H1 (cell line): ENCODE data around the gene GLRA2. TPM values are rescaled to one million over a fixed set of nuclear protein-coding genes. Genes with fewer than 3 reads are reported as not detected.

Source experiments
- CTCF ChIA-PET: fragments of 300-600 bp; sonication (Branson Sonifier 250); formaldehyde crosslinking; loops from one replicate; lab custom pipeline; 2021; ENCODE audit not compliant: partially characterized antibody; lab: Charles Lee
- POLR2A ChIA-PET: fragments of 300-600 bp; sonication (Branson Sonifier 250); formaldehyde crosslinking; loops from one replicate; lab custom pipeline; 2021; ENCODE audit warnings: inconsistent platforms; ENCODE audit not compliant: partially characterized antibody; lab: Charles Lee
- DNase-seq, 2 experiments: peaks; one replicate each; pipeline versions ENCODE4 v3.0.0 to v3.0.0-alpha.2; 2010 to 2022; ENCODE audit warnings: low spot score in 2 of 2, low read depth in 1 of 2, mixed read lengths in 1 of 2
- FAIRE-seq: peaks from 2 replicates; lab custom pipeline; 2011; peaks lifted over from hg19 to GRCh38; lab: Jason Lieb, UNC
- H2AFZ ChIP-seq: 2 replicates; pipeline ENCODE4 v1.8.1; 2012; ENCODE audit warnings: low read length, inconsistent platforms
- H2AK5ac ChIP-seq: 2 replicates; pipeline ENCODE4 v1.6.1; 2013; ENCODE audit warnings: low read depth, low read length
- H2BK120ac ChIP-seq: replicated peaks from 2 replicates; pipeline ENCODE3; 2013; ENCODE audit warnings: low read depth, low read length, inconsistent platforms
- H2BK12ac ChIP-seq: 2 replicates; pipeline ENCODE4 v1.6.1; 2013; ENCODE audit warnings: low read depth, low read length
- H2BK15ac ChIP-seq: 2 replicates; pipeline ENCODE4 v1.6.1; 2013; ENCODE audit warnings: low read length
- H2BK20ac ChIP-seq: 2 replicates; pipeline ENCODE4 v1.6.1; 2013; ENCODE audit warnings: low read length
- H2BK5ac ChIP-seq: 2 replicates; pipeline ENCODE4 v1.6.1; 2013; ENCODE audit warnings: low read depth, low read length
- H3K14ac ChIP-seq: 2 replicates; pipeline ENCODE4 v1.6.1; 2013; ENCODE audit warnings: inconsistent platforms; ENCODE audit not compliant: insufficient read length
- H3K18ac ChIP-seq: 2 replicates; pipeline ENCODE4 v1.6.1; 2013; ENCODE audit warnings: low read length; ENCODE audit errors: extremely low read depth
- H3K23ac ChIP-seq: 2 replicates; pipeline ENCODE4 v1.6.1; 2013; ENCODE audit warnings: inconsistent platforms; ENCODE audit not compliant: insufficient read length
- H3K23me2 ChIP-seq: 2 replicates; pipeline ENCODE4 v1.6.1; 2013; ENCODE audit warnings: low read depth, low read length
- H3K27ac ChIP-seq: 2 replicates; pipeline ENCODE4 v1.6.1; 2011; ENCODE audit warnings: low read depth, low read length, inconsistent platforms
- H3K27me3 ChIP-seq, 4 experiments: replicated peaks in 1 of 4; 1 replicate in 1 of 4; 2 replicates in 3 of 4; pipeline versions ENCODE4 v1.6.1 to v1.8.1; 2011 to 2013; ENCODE audit warnings: low read length in 3 of 4, mild to moderate bottlenecking in 3 of 4, inconsistent platforms in 2 of 4, mixed read lengths in 2 of 4, moderate library complexity in 1 of 4; ENCODE audit not compliant: control insufficient read depth in 3 of 4, insufficient read depth in 3 of 4; ENCODE audit errors: extremely low read depth in 1 of 4
- H3K36me3 ChIP-seq, 4 experiments: 2 replicates each; pipeline versions ENCODE4 v1.6.1 to v1.8.1; 2011 to 2013; ENCODE audit warnings: mild to moderate bottlenecking in 4 of 4, low read length in 3 of 4, moderate library complexity in 2 of 4, control low read depth in 1 of 4, inconsistent platforms in 1 of 4; ENCODE audit not compliant: insufficient read depth in 4 of 4, control insufficient read depth in 2 of 4
- H3K4ac ChIP-seq: replicated peaks from 2 replicates; pipeline ENCODE3; 2013; ENCODE audit warnings: low read length, low read depth, mixed read lengths, inconsistent platforms; ENCODE audit not compliant: insufficient read length
- H3K4me1 ChIP-seq, 4 experiments: replicated peaks in 1 of 4; 1 replicate in 1 of 4; 2 replicates in 3 of 4; pipeline versions ENCODE4 v1.6.1 to v1.8.1; 2011 to 2013; ENCODE audit warnings: low read length in 3 of 4, inconsistent platforms in 2 of 4, mixed read lengths in 1 of 4; ENCODE audit not compliant: insufficient read depth in 4 of 4, control insufficient read depth in 3 of 4
- H3K4me2 ChIP-seq, 2 experiments: 2 replicates each; pipeline versions ENCODE4 v1.6.1 to v1.8.1; 2011 to 2013; ENCODE audit warnings: low read depth in 2 of 2, low read length in 2 of 2, control low read depth in 1 of 2, inconsistent platforms in 1 of 2, mild to moderate bottlenecking in 1 of 2; ENCODE audit not compliant: insufficient read depth in 1 of 2
- H3K4me3 ChIP-seq, 4 experiments: fragments of 200-600, 300-600 bp in 1 of 4; sonication (generic), shearing (Covaris generic), sonication (Bioruptor Twin) in 1 of 4; 2 replicates each; pipeline versions ENCODE4 v1.5.1 to v1.8.1; 2011 to 2016; ENCODE audit warnings: low read length in 4 of 4, low read depth in 3 of 4, control low read depth in 2 of 4, inconsistent platforms in 2 of 4, mild to moderate bottlenecking in 2 of 4, mixed read lengths in 1 of 4, moderate library complexity in 1 of 4; ENCODE audit not compliant: insufficient read depth in 2 of 4; ENCODE audit errors: extremely low read depth in 1 of 4
- H3K56ac ChIP-seq: replicated peaks from 2 replicates; pipeline ENCODE3; 2013; ENCODE audit warnings: low read depth, mild to moderate bottlenecking, mixed read lengths, low read length, inconsistent platforms; ENCODE audit not compliant: insufficient read length
- H3K79me1 ChIP-seq: 2 replicates; pipeline ENCODE4 v1.6.1; 2013; ENCODE audit warnings: low read depth, low read length, control low read depth
- H3K79me2 ChIP-seq, 2 experiments: 2 replicates each; pipeline versions ENCODE4 v1.6.1 to v1.8.1; 2012 to 2013; ENCODE audit warnings: low read length in 2 of 2, mild to moderate bottlenecking in 2 of 2, inconsistent platforms in 1 of 2; ENCODE audit not compliant: insufficient read depth in 2 of 2, control insufficient read depth in 1 of 2
- H3K9ac ChIP-seq, 4 experiments: replicated peaks in 1 of 4; 1 replicate in 1 of 4; 2 replicates in 3 of 4; pipeline versions ENCODE4 v1.6.1 to v1.8.1; 2011 to 2013; ENCODE audit warnings: low read depth in 3 of 4, low read length in 3 of 4, control low read depth in 2 of 4, mild to moderate bottlenecking in 2 of 4, moderate library complexity in 2 of 4, inconsistent platforms in 1 of 4; ENCODE audit errors: extremely low read depth in 1 of 4
- H3K9me3 ChIP-seq, 2 experiments: 2 replicates each; pipeline versions ENCODE4 v1.6.1 to v1.8.1; 2012 to 2013; ENCODE audit warnings: mild to moderate bottlenecking in 2 of 2, moderate library complexity in 2 of 2, control low read depth in 1 of 2, inconsistent platforms in 1 of 2, low read depth in 1 of 2, low read length in 1 of 2, mixed read lengths in 1 of 2; ENCODE audit not compliant: insufficient read depth in 2 of 2
- H4K20me1 ChIP-seq, 2 experiments: replicated peaks in 1 of 2; 2 replicates each; pipeline versions ENCODE3 to v1.8.1; 2011 to 2013; ENCODE audit warnings: inconsistent platforms in 2 of 2, low read length in 2 of 2, mild to moderate bottlenecking in 1 of 2; ENCODE audit not compliant: insufficient read depth in 2 of 2, control insufficient read depth in 1 of 2
- H4K5ac ChIP-seq: 2 replicates; pipeline ENCODE4 v1.6.1; 2013; ENCODE audit warnings: low read length, low read depth, mixed read lengths, inconsistent platforms; ENCODE audit not compliant: insufficient read length
- H4K8ac ChIP-seq: 2 replicates; pipeline ENCODE4 v1.8.0; 2013; ENCODE audit warnings: mild to moderate bottlenecking, moderate library complexity, low read length, inconsistent platforms; ENCODE audit not compliant: insufficient read depth; ENCODE audit errors: extremely low read depth
- H4K91ac ChIP-seq: replicated peaks from 2 replicates; pipeline ENCODE3; 2013; ENCODE audit warnings: low read length, mixed read lengths, inconsistent platforms; ENCODE audit not compliant: insufficient read length
- ASH2L ChIP-seq: fragments of 200-600, 300-600 bp; sonication (generic); IDR thresholded peaks from one replicate; pipeline ENCODE4 v1.7.1; 2017; ENCODE audit warnings: low read length
- ATF2 ChIP-seq: IDR thresholded peaks from 2 replicates; pipeline ENCODE4 v1.6.1; 2012; ENCODE audit warnings: low read length, inconsistent platforms
- ATF3 ChIP-seq: IDR thresholded peaks from 2 replicates; pipeline ENCODE4 v1.6.1; 2011; ENCODE audit warnings: low read depth, mild to moderate bottlenecking, low read length; ENCODE audit not compliant: insufficient read depth
- CBX8 ChIP-seq: fragments of 300-800, 300-1000 bp; sonication (generic); IDR thresholded peaks from 2 replicates; pipeline ENCODE4 v1.7.1; 2016; ENCODE audit warnings: low read depth, low read length, borderline replicate concordance
- CREB1 ChIP-seq: IDR thresholded peaks from 2 replicates; pipeline ENCODE4 v1.6.1; 2012; ENCODE audit warnings: inconsistent platforms
- FOSL1 ChIP-seq: IDR thresholded peaks from 2 replicates; pipeline ENCODE4 v1.6.1; 2011; ENCODE audit warnings: mild to moderate bottlenecking, low read depth, low read length, moderate library complexity; ENCODE audit not compliant: insufficient read depth
- HDAC2 ChIP-seq, 2 experiments: fragments of 300-600 bp in 1 of 2; sonication (generic) in 1 of 2; IDR thresholded peaks; 2 replicates each; pipeline ENCODE4 v1.6.1; 2011 to 2012; ENCODE audit warnings: low read depth in 2 of 2, low read length in 2 of 2, mild to moderate bottlenecking in 2 of 2, moderate library complexity in 2 of 2, borderline replicate concordance in 1 of 2, inconsistent platforms in 1 of 2
- KDM5A ChIP-seq: fragments of 200-600 bp; IDR thresholded peaks from 2 replicates; pipeline ENCODE4 v1.7.1; 2012; ENCODE audit warnings: mild to moderate bottlenecking, low read length, inconsistent platforms, mixed read lengths
- POLR2AphosphoS5 ChIP-seq: IDR thresholded peaks from 2 replicates; pipeline ENCODE4 v1.6.1; 2011; ENCODE audit warnings: low read depth, low read length
- RFX5 ChIP-seq: IDR thresholded peaks from 2 replicates; pipeline ENCODE4 v1.6.1; 2011; ENCODE audit warnings: low read depth, low read length, improper control_type of control experiment, borderline replicate concordance
- RXRA ChIP-seq: IDR thresholded peaks from 2 replicates; pipeline ENCODE4 v1.6.1; 2011; ENCODE audit warnings: low read depth, mild to moderate bottlenecking, low read length, moderate library complexity; ENCODE audit not compliant: insufficient read depth
- TBP ChIP-seq: IDR thresholded peaks from 2 replicates; pipeline ENCODE4 v1.6.1; 2011; ENCODE audit warnings: low read depth, low read length, improper control_type of control experiment
- TEAD4 ChIP-seq: IDR thresholded peaks from 2 replicates; pipeline ENCODE4 v1.6.1; 2012; ENCODE audit warnings: low read depth, low read length, inconsistent platforms, mixed read lengths
- WGBS, 2 experiments: shearing (Covaris generic) in 1 of 2; methylation state at CpG; one replicate each; pipeline versions ENCODE4 v1.1.6 to v1.1.7; 2013 to 2015; ENCODE audit warnings: low lambda C conversion rate in 2 of 2, mixed read lengths in 2 of 2, inconsistent platforms in 1 of 2, low coverage in 1 of 2, missing lambda C conversion rate in 1 of 2; ENCODE audit not compliant: insufficient replicate concordance in 2 of 2, insufficient coverage in 1 of 2, insufficient read length in 1 of 2; ENCODE audit errors: extremely low coverage in 1 of 2, missing lambda C conversion rate in 1 of 2; 5-methylcytosine and 5-hydroxymethylcytosine counted together
- polyA plus RNA-seq, 7 experiments: library from polyadenylated mRNA; depleted of rRNA in 3 of 7; stranded (reverse) in 5 of 7; unstranded in 2 of 7; fragments of >200 nt in 5 of 7; fragments of 200-250 nt in 2 of 7; gene quantifications; 1 replicate in 5 of 7; 2 replicates in 1 of 7; 4 replicates in 1 of 7; pipeline versions ENCODE4 v1.2.1 to v1.2.3, GENCODE V29; 2011 to 2013; ENCODE audit warnings: missing spikeins in 2 of 7, mixed read lengths in 2 of 7
- total RNA-seq: library from RNA; stranded (reverse); fragmentation: NEBNext Ultra II Directional; extraction: Animal tissue kit (Norgen Biotek cat#: 25700); gene quantifications from 2 replicates; pipeline ENCODE4 v1.2.1, GENCODE V29; 2021

GLRA2 gene
- total and polyA plus RNA-seq, 2 of the 8 experiments (the other 6 are each of a cell fraction or from before 2014, with no cell fraction given), result not detected

- DNase-seq (no peak), FAIRE-seq (no peak)
- H3K36me3 ChIP-seq, result no peaks in the 10 kb centered on the region
- no peak overlapping the region for H3K18ac ChIP-seq
- no peak overlapping the region for H2BK120ac ChIP-seq
- no peak overlapping the region for H4K91ac ChIP-seq
- no peak overlapping the region for H2AK5ac ChIP-seq
- H3K4me1 ChIP-seq, result no peaks in the 10 kb centered on the region
- no peaks in the 10 kb centered on the region for H3K9me3 ChIP-seq
- H3K23ac ChIP-seq, result no peak overlapping the region
- no peaks in the 10 kb centered on the region for H3K79me2 ChIP-seq
- no peak overlapping the region for H3K14ac ChIP-seq
- no peaks in the 10 kb centered on the region for H3K23me2 ChIP-seq
- no peak overlapping the region for H3K9ac ChIP-seq
- no peak overlapping the region for H2BK20ac ChIP-seq
- no peak overlapping the region for H3K4ac ChIP-seq
- no peak overlapping the region for H2BK15ac ChIP-seq
- CTCF ChIA-PET, result no interaction called here
- no peak overlapping the region for H4K5ac ChIP-seq
- H3K4me3 ChIP-seq, result no peak overlapping the region
- no peak overlapping the region for H3K27ac ChIP-seq
- 78% methylated on average over 4 of the region's 4 CpGs; no CpG with 5 or more reads in 1 of the 2 experiments for WGBS, 2 experiments
- no peak overlapping the region for H3K56ac ChIP-seq
- H3K27me3 ChIP-seq, result no peaks in the 10 kb centered on the region
- POLR2A ChIA-PET, result no interaction called here
- no peak overlapping the region for H3K4me2 ChIP-seq
- H2BK5ac ChIP-seq, result no peak overlapping the region
- H3K79me1 ChIP-seq, result no peaks in the 10 kb centered on the region
- H4K20me1 ChIP-seq, result no peaks in the 10 kb centered on the region
- no peak overlapping the region for H2BK12ac ChIP-seq
- H4K8ac ChIP-seq, result no peak overlapping the region
- no peak overlapping the region for H2AFZ ChIP-seq
- no peak for TF ChIP-seq TEAD4
- no peak for TF ChIP-seq POLR2AphosphoS5
- TF ChIP-seq TBP, result no peak
- no peak for TF ChIP-seq CREB1
- TF ChIP-seq RXRA, result no peak
- TF ChIP-seq FOSL1, result no peak
- no peak for TF ChIP-seq HDAC2 (IDR thresholded peaks at IDR 0.05; ENCODE audit: borderline replicate concordance in 1 of 2, low read depth in 2 of 2, low read length in 2 of 2)
- TF ChIP-seq ATF2, result no peak
- TF ChIP-seq KDM5A, result no peak
- TF ChIP-seq CBX8, result no peak
- TF ChIP-seq RFX5, result no peak
- no peak for TF ChIP-seq ATF3
- TF ChIP-seq ASH2L, result no peak
These were observed 87.5 kb downstream of the GLRA2 start for GRCh38 chrX:14616836-14617235.
